Ecto neural progenitor cell (in vitro differentiated cells): Measurements from ENCODE around the gene HSD3B2.

Experiments
- DNase-seq: peaks from one replicate; pipeline ENCODE4 v3.0.0-alpha.2; 2018; ENCODE audit warnings: low spot score

Gene HSD3B2

DNA sequence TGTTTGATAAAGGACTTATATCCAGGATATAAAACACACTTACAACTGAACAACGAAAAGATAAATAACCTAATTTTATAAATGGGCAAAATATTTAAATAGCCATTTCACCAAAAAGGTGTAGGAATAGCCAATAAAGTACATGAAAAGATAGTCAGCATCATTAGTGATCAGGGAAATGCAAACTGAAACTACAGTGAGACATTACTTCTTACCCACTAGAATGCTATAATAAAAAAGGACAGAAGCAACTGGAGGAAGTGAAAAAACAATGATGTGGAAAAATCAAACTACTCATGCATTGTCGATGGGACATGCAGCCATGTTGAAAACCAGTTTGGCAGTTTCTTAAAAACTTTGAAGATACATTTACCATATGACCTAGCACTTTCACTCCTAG lies 48.6 kb downstream of the HSD3B2 start:
- DNase-seq, result no peak

DNA sequence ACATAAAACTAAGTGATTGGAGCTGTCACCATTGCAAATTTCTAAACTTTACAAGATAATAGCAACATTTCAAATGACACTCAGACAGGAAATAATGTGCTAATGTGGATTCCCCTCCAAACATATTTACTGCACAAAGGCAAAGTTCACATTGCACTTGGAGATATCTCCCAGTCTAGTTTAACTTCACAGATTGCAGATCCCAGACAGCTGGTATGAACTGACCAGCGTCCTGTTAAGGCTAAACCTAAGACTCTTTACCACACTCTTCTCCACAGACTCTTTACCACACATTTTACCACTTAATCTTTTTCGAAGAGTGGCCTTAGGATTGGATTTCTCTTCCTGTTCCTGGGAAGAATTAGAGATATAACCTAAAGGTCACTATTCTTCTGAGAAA lies 51.5 kb downstream of the HSD3B2 start:
- no peak for DNase-seq

DNA sequence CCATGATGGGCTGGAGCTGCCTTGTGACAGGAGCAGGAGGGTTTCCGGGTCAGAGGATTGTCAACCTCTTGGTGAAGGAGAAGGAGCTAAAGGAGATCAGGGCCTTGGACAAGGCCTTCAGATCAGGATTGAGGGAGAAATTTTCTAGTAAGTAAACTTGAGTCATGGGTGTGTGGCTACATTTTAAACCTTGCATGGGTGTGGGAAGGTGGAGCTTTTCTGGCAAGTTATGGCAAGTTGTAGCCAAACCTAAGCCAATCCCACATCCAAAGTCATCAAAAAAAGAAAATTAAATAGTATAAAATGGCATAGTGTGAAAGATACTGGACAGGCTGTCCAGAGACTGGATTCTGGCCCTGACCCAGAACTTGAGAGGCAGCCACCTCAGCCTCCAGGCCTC lies 52.3 kb downstream of the HSD3B2 start:
- DNase-seq, result no peak

DNA sequence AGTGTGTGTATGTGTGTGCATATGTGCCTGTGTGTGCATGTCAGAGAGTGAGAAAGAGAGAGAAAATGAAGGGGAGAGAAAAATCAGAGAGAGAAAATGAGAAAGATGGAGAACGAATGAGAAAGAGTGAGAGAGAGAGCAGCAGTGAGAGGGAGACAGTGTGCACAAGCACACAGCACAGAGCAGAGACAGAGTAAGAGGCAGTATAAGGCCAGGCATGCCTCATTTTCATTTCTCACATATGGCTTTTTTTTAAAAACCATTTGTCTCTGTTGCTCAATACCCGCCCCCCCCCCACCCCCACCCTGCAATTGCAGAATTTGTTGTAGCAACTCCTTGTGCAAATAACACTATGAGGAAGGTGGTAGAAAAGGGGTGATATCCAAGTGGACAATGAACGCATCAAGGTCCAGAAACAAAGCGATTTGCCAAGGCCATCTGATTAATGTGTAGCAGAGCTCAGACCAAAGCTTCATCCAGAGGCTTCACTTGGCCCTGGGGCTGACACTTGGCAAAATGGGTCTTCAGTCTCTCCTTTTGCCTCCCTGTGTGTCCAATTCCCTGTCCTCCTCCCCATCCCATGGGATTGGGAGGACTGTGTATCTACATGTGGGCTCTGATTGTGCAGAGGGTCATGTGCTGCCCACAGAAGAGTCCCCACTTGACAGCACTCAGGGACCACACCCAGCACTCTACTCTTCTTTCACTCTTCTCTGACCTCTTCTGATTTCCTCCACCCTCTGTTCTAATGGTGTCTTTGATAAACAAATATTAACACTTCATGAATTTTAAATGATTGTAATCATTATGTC lies 53.1 kb downstream of the HSD3B2 start:
- DNase-seq, result no peak

DNA sequence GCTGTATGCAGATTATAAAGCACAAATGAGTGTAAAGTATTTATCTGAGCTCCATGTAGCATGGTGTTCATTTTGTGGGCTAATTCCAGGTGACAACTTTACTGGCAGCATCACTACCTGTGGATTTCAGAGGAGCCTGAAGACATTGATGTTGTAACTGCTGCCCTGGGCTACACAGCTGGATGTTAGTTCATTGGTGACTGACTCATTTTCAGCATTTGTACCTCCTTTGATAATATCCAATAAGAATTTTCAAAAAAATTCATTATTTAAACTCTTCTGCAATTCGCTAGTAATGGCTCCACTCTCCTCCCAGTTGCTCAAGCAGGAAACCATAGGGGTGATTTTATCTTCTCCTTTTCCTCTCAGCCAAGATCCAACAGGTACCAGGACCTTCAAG lies 54.8 kb downstream of the HSD3B2 start:
- DNase-seq, result no peak

DNA sequence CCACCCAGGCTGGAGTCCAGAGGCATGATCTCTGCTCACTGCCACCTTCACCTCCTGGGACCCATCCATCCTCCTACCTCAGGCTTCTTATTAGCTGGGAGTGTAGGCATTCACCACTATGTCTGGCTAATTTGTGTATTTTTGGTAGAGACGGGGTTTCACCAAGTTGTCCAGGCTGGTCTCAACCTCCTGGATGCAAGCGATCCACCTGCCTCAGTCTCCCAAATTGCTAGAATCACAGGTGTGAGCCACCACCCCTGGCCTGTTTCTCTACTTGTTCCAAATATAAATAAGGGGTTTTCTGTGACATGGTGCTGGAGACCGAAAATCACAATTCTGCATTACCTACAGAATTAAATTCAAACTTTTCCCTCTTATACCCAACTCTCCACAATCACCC lies 55.4 kb downstream of the HSD3B2 start:
- no peak for DNase-seq

DNA sequence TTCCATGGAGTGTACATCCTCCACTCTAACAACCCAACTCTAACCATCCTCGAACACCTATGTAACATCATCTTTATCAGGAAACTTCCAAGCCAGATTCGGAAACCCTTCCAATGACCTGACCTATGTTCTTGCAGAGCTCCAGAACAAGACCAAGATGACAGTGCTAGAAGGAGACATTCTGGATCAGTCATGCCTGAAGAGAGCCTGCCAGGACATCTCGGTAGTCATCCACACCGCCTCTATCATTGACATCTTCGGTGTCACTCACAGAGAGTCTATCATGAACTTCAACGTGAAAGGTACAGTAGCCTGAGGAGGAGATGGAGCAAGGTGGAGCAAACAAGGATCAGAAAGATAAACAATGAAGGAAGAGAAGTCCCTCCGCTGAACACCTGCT lies 56.0 kb downstream of the HSD3B2 start:
- DNase-seq, result no peak

DNA sequence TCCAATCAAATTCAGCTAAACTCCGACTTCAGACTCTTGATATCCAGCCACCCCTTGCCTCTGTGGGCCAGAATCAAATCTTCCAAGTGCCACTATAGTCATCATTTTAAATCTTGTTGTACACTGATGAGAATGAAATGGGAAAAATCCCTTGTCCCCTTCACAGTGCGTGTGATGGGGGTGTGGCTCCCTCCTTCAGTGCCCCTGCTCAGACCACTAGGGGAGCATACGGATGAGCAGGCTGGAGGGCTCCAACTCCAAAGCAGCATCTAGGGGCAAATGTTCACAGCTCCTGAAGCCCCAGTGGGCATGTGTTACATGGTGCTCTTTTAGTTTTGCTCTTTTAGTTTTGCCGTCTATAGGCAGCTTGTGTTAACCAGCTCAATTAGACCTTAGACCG lies 56.6 kb downstream of the HSD3B2 start:
- no peak for DNase-seq

DNA sequence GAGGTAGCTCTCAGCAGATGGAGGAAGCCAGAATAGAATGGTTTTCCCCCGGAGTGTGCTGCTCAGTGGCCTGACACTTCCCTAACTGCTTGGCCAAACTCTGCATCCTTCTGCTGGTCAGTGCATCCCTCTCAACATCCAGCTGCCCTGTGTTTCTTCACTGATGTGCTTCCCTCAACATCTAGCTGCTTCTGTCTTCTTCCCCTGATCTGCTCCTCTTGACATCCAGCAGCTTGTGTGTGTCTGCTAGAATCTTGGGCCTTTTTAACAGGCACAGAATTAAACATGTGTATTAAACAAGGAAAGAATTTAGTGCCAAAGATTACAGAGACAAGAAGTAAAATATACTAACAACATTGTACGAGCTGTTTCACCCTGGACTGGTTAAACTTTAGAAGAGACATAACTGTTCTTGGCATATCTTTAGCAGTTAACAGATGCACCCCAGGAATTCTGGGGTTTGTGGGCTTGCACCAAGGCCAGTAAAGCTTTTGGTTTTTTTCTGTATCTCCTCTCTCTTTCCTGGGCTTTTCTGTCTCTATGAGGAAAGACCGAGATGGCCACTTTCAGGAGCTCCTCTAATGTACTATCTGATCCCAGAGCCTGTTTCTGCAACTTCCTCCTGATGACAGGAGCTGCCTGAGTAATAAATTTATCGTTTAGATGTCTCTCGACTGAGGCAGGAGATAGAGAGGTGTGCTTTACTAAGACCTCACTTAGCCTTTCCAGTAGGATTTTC lies 57.3 kb downstream of the HSD3B2 start:
- no peak for DNase-seq
